Peyer's patch (tissue), 4 donors: Measurements from ENCODE around the gene PTF1A. TPM values are rescaled to one million over a fixed set of nuclear protein-coding genes. Genes with fewer than 3 reads are reported as not detected.

Source experiments
- DNase-seq, 3 donors: peaks; one replicate each; pipeline ENCODE4 v3.0.0-alpha.2; 2017 to 2019
- H3K27ac ChIP-seq, 4 donors: fragments of 200-600 bp; sonication (generic); one replicate each; pipeline ENCODE4 v1.5.1; 2016 to 2019
- H3K27me3 ChIP-seq, 2 donors: fragments of 200-600 bp; sonication (generic); one replicate each; pipeline ENCODE4 v1.5.1; 2019
- H3K36me3 ChIP-seq, 3 donors: fragments of 200-600 bp; sonication (generic); one replicate each; pipeline ENCODE4 v1.5.1; 2016 to 2019
- H3K4me1 ChIP-seq, 4 donors: fragments of 200-600 bp; sonication (generic); one replicate each; pipeline ENCODE4 v1.5.1; 2016 to 2019
- H3K4me3 ChIP-seq, 4 donors: fragments of 200-600 bp; sonication (generic); 1 replicate in 3 of 4; 2 replicates in 1 of 4; pipeline ENCODE4 v1.5.1; 2016 to 2019; ENCODE audit warnings: mild to moderate bottlenecking in 1 of 4
- H3K9me3 ChIP-seq, 4 donors: fragments of 200-600 bp; sonication (generic); one replicate each; pipeline ENCODE4 v1.5.1; 2016 to 2019; ENCODE audit warnings: mild to moderate bottlenecking in 1 of 4
- POLR2A ChIP-seq, 2 donors: fragments of 450-650 bp; IDR thresholded peaks; one replicate each; pipeline ENCODE4 v1.5.1; 2017; ENCODE audit warnings: antibody characterized with exemption in 2 of 2, mild to moderate bottlenecking in 2 of 2, moderate library complexity in 2 of 2
- total RNA-seq, 4 donors: library from RNA; depleted of rRNA; stranded (reverse); fragments of >200 nt; gene quantifications; one replicate each; pipeline ENCODE4 v1.1.0, GENCODE V29; 2016
- TF ChIP-seq, protein P1 (sequence below), 6 experiments: fragments of 450-650 bp in 4 of 6; fragments of 200-600 bp in 2 of 6; sonication (generic) in 1 of 6; IDR thresholded peaks; one replicate each; pipeline ENCODE4 v1.5.1; 2017 to 2019; ENCODE audit warnings: antibody characterized with exemption in 6 of 6, mild to moderate bottlenecking in 3 of 6, moderate library complexity in 1 of 6

Gene PTF1A
- total RNA-seq, 4 donors from 2014 or later, result not detected

DNA sequence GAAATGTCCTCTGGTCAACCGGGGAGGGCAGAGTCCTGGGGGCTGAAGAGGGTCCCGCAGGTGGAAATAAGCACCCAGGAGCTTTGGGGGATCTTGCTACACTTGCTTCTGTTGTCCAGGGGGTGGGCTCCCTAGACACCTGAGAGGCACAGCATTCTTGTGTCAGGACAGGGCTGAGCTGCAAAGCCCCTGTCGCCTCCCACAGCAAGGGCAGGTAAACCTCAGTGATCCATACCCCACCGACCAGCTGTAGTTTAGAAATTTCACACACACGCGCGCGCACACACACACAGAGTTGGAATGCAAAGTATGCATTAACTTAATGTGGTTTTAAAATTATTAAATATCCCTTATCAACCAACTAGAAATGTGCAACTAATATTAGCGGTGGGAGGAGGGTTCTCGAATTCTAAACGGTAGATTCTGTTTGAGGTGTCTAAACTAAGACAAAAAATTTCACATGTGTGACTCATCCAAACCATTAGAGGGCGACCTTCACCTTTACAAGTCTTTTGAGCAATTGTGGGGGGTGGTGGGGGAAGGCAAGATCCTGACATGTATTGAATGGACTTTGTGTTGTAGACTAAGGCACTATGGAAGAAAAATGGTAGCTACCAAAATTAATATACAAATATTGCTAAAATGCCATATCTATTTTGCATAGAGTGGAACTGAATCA lies 34.3 kb upstream of the PTF1A start:
- H3K9me3 ChIP-seq, result no peaks in the 10 kb centered on the region
- H3K27ac ChIP-seq, result no peak overlapping the region
- no peaks in the 10 kb centered on the region for H3K36me3 ChIP-seq
- DNase-seq, result no peak
- no peak overlapping the region for H3K4me3 ChIP-seq
- no peaks in the 10 kb centered on the region for H3K4me1 ChIP-seq
- H3K27me3 ChIP-seq, result no peaks in the 10 kb centered on the region
- no peak for TF ChIP-seq POLR2A (IDR thresholded peaks at IDR 0.05)
- TF ChIP-seq, protein P1, sequence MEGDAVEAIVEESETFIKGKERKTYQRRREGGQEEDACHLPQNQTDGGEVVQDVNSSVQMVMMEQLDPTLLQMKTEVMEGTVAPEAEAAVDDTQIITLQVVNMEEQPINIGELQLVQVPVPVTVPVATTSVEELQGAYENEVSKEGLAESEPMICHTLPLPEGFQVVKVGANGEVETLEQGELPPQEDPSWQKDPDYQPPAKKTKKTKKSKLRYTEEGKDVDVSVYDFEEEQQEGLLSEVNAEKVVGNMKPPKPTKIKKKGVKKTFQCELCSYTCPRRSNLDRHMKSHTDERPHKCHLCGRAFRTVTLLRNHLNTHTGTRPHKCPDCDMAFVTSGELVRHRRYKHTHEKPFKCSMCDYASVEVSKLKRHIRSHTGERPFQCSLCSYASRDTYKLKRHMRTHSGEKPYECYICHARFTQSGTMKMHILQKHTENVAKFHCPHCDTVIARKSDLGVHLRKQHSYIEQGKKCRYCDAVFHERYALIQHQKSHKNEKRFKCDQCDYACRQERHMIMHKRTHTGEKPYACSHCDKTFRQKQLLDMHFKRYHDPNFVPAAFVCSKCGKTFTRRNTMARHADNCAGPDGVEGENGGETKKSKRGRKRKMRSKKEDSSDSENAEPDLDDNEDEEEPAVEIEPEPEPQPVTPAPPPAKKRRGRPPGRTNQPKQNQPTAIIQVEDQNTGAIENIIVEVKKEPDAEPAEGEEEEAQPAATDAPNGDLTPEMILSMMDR (IDR thresholded peaks at IDR 0.05), result no peak

DNA sequence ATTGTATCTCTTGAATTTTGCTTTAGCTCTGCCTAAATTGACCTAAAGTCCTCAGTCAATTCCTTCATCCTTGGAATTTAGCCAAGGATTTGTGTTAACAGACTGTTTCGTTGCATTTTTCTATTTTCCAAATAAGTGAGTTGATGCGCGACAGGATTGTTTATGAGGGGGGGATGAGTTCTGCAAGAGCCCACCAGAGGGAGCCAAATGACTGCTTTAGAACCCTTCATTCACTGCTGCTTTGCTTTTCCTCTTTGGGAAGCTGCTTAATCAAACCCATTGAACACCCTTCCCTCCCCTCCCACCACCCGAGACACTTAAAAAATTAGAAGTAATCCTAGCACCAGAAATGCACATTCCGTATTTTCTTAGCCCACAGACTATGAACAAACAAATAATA lies 33.7 kb upstream of the PTF1A start:
- H3K36me3 ChIP-seq, result no peaks in the 10 kb centered on the region
- no peaks in the 10 kb centered on the region for H3K9me3 ChIP-seq
- DNase-seq, result peak in 1 of 3 donors; percentile 67
- no peak overlapping the region for H3K27ac ChIP-seq
- TF ChIP-seq, protein P1 (IDR thresholded peaks at IDR 0.05), result peak in 5 of 6 experiments; percentile 40 to 75 (median 72)
- no peak for TF ChIP-seq POLR2A (IDR thresholded peaks at IDR 0.05)
- H3K4me1 ChIP-seq, result no peaks in the 10 kb centered on the region
- H3K27me3 ChIP-seq, result no peaks in the 10 kb centered on the region
- H3K4me3 ChIP-seq, result no peak overlapping the region

DNA sequence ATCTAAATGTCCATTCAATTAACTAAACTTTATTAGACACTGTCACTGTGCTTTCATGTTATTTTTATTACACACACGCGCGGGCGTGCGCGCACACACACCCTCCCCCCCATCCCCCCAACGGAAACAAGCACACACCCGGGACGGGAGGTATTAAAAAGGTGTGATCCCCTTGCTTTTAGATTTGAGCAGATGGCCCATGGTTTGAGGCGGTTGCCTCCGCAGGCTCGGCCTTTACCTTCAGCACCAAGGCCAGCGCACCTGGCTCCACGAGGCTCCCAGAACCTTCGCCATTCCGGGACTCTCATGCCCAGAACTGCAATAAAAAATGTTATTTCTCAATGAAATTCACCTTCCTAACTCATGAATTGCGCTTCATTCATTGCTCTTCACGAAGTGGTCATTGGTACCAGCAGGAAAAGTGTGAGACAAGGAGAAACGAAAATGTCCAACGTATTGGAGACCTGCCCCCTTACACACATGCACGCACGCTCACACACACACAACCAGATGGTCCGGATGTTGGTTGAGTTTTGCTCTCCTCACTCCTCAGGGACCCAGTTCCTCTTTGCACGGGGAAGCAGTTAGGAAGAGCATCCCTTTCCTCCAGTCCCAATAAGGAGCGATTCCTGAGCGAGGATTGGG lies 20.8 kb upstream of the PTF1A start:
- DNase-seq, result no peak
- Histone ChIP-seq H3K36me3 (no peaks in the 10 kb centered on the region), H3K9me3 (no peaks in the 10 kb centered on the region), H3K27ac (no peak overlapping the region), H3K27me3 (peaks cover 0 to 23% of the 10 kb centered on the region in 2 donors), H3K4me1 (peaks cover 0 to 6% (median 0%) of the 10 kb centered on the region in 4 donors), H3K4me3 (no peak overlapping the region)
- TF ChIP-seq POLR2A (IDR thresholded peaks at IDR 0.05), result no peak
- TF ChIP-seq, protein P1 (IDR thresholded peaks at IDR 0.05), result no peak

DNA sequence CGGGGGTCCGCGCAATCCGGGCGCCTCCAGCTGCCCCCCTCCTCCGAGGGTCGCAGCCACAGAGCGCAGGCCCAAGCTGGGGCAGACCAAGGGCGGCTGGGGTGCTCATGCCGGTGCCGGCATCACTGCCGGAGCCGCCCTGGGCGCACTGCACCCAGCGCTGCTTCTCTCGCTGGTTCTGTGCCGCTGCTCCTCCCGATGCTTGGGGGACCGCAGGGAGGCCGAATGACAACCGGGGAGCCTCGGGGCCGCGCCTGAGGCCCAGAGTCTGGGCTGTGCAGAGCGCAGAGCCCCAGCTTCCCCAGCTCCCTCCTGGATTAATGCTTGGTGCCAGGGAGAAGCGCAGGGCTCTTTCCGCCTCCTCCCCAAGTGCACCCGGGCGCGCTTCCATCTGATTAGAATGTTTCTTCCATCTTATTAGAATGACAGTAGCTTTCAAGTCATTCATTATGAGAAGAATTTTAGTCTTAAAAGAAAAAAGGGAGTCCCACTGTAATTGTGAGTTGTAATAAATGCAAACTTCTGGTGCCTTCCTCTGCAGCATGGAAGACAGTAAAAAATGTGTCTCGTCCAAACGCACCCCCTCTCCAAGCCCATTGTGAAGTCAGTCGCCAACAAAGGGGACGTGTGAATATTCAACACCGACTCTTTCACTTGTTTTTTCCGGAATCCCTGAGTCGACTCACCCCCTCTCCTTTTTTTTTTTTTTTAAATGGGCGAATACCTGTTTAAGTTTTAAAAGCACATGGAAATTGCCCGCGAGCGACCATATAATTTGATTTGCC lies 19.5 kb upstream of the PTF1A start:
- Histone ChIP-seq H3K27me3 (peaks cover 0 to 23% of the 10 kb centered on the region in 2 donors), H3K4me3 (no peak overlapping the region), H3K36me3 (no peaks in the 10 kb centered on the region), H3K9me3 (no peaks in the 10 kb centered on the region), H3K27ac (no peak overlapping the region), H3K4me1 (peaks cover 0 to 6% (median 0%) of the 10 kb centered on the region in 4 donors)
- no peak for DNase-seq
- no peak for TF ChIP-seq POLR2A (IDR thresholded peaks at IDR 0.05)
- TF ChIP-seq, protein P1 (IDR thresholded peaks at IDR 0.05), result no peak

DNA sequence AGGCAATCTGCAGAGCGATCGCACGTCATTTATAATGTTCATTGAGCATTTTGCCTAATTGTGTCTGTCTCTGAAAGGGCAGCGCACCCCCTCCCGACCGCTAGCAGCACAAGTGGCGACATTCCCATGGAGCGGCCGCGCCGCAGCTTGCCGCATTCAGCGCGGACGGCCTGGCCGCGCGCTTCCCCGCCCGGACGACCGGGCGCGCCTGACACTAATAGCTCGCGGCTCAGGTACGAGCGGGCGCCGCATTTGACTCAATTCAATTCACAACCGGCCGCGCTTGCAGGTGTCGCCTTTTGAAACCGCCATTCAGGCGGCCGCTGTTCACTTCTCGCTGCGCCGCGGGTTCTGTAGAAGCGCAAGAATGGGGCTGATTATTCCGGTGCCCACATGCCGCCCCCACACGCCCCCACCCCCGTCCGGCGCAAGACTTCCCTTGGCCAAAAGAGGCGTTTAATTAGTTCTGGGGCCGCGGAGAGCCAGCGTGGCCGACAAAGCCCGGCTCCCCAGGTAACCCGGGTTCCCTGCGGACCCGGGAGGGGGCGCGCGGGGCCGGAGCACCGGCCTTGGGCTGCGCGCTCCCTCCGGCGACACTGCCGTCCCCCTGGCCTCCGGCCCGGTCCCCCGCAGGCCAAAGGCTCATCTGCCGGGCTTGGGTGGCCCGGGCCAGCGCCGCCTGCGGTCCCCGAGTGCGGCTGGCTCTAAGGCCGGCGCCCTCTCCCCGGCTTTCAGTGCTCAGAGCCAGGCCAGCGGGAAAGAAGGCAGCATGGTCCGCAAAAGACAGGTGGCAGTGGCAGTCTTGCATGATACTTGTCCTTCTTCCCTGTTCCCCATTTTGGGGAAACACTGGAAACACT lies 18.7 kb upstream of the PTF1A start:
- TF ChIP-seq POLR2A (IDR thresholded peaks at IDR 0.05), result no peak
- TF ChIP-seq, protein P1 (IDR thresholded peaks at IDR 0.05), result no peak
- Histone ChIP-seq H3K27me3 (peaks cover 0 to 23% of the 10 kb centered on the region in 2 donors), H3K36me3 (no peaks in the 10 kb centered on the region), H3K27ac (no peak overlapping the region), H3K4me3 (no peak overlapping the region), H3K4me1 (peaks cover 0 to 6% (median 0%) of the 10 kb centered on the region in 4 donors), H3K9me3 (no peaks in the 10 kb centered on the region)
- no peak for DNase-seq
